ENCODE data around the gene PPP2R2D.

Gene PPP2R2D

GRCh38 chr10:131908151-131908550, 7.3 kb downstream of the PPP2R2D start:
- H2AK5ac ChIP-seq (ENCODE audit: low read depth, low read length), result no peak overlapping the region
- no peak overlapping the region for H3K27ac ChIP-seq (replicated peaks; ENCODE audit: low read length)
- H3K4me2 ChIP-seq (ENCODE audit: insufficient read depth, low read length, poor library complexity, severe bottlenecking), result no peak overlapping the region
- H4K91ac ChIP-seq (ENCODE audit: low read depth, low read length, poor library complexity), result no peak overlapping the region
- H3K4ac ChIP-seq (ENCODE audit: low read length), result no peak overlapping the region
- H3K9me3 ChIP-seq (replicated peaks in 1 of 2; ENCODE audit: control insufficient read depth in 2 of 2, insufficient read depth in 1 of 2, low read depth in 1 of 2, low read length in 2 of 2), result peaks cover 0 to 3% of the 10 kb centered on the region in 2 donors
- H3K79me1 ChIP-seq (ENCODE audit: low read depth, low read length), result peaks cover 9% of the 10 kb centered on the region
- no peak overlapping the region for H2BK120ac ChIP-seq (ENCODE audit: low read depth, low read length)
- no peak overlapping the region for H3K23ac ChIP-seq (ENCODE audit: low read depth, low read length, poor library complexity)
- no peak overlapping the region for H3K18ac ChIP-seq (ENCODE audit: low read length)
- no peak overlapping the region for H2BK15ac ChIP-seq (ENCODE audit: low read length)
- WGBS, 2 donors (ENCODE audit: extremely low coverage in 2 of 2, insufficient read length in 2 of 2, insufficient replicate concordance in 1 of 2), result no CpG with 5 or more reads among the region's 5 CpGs
- no peak for DNase-seq (ENCODE audit: low spot score)
- no peak overlapping the region for H3K14ac ChIP-seq (ENCODE audit: low read length)
- no peak overlapping the region for H4K8ac ChIP-seq (ENCODE audit: low read depth, low read length)
- no peaks in the 10 kb centered on the region for H3K27me3 ChIP-seq (ENCODE audit: control insufficient read depth in 3 of 3, insufficient read depth in 3 of 3, low read depth in 1 of 3, low read length in 3 of 3)
- H3K4me3 ChIP-seq (ENCODE audit: low read length in 2 of 2), result no peak overlapping the region
- no peak overlapping the region for H3K9ac ChIP-seq (ENCODE audit: low read depth, low read length, poor library complexity)
- no peak overlapping the region for H2BK5ac ChIP-seq (ENCODE audit: low read length)
- peaks cover 11 to 74% of the 10 kb centered on the region in 2 donors for H3K36me3 ChIP-seq (replicated peaks in 1 of 2; ENCODE audit: control insufficient read depth in 2 of 2, insufficient read depth in 2 of 2, low read length in 2 of 2)
- H3K4me1 ChIP-seq (ENCODE audit: control insufficient read depth in 2 of 2, insufficient read depth in 1 of 2, low read depth in 1 of 2, low read length in 2 of 2), result no peaks in the 10 kb centered on the region
- no peak overlapping the region for H2BK12ac ChIP-seq (ENCODE audit: low read length)
- no peak overlapping the region for H2AFZ ChIP-seq (ENCODE audit: low read length)

GRCh38 chr10:131909014-131909808, 8.4 kb downstream of the PPP2R2D start:
- Histone ChIP-seq H2BK5ac (ENCODE audit: low read length) (no peak overlapping the region), H3K27ac (replicated peaks; ENCODE audit: low read length) (no peak overlapping the region), H3K9ac (ENCODE audit: low read depth, low read length, poor library complexity) (no peak overlapping the region), H3K23ac (ENCODE audit: low read depth, low read length, poor library complexity) (no peak overlapping the region), H3K27me3 (ENCODE audit: control insufficient read depth in 3 of 3, insufficient read depth in 3 of 3, low read depth in 1 of 3, low read length in 3 of 3) (no peaks in the 10 kb centered on the region), H3K4me3 (ENCODE audit: low read length in 2 of 2) (no peak overlapping the region), H3K4me2 (ENCODE audit: insufficient read depth, low read length, poor library complexity, severe bottlenecking) (no peak overlapping the region), H3K14ac (ENCODE audit: low read length) (no peak overlapping the region), H3K36me3 (replicated peaks in 1 of 2; ENCODE audit: control insufficient read depth in 2 of 2, insufficient read depth in 2 of 2, low read length in 2 of 2) (peaks cover 9 to 69% of the 10 kb centered on the region in 2 donors), H3K4me1 (ENCODE audit: control insufficient read depth in 2 of 2, insufficient read depth in 1 of 2, low read depth in 1 of 2, low read length in 2 of 2) (no peaks in the 10 kb centered on the region), H2AFZ (ENCODE audit: low read length) (no peak overlapping the region), H4K91ac (ENCODE audit: low read depth, low read length, poor library complexity) (no peak overlapping the region), H2BK120ac (ENCODE audit: low read depth, low read length) (no peak overlapping the region), H2AK5ac (ENCODE audit: low read depth, low read length) (no peak overlapping the region), H2BK12ac (ENCODE audit: low read length) (no peak overlapping the region), H4K8ac (ENCODE audit: low read depth, low read length) (no peak overlapping the region), H3K9me3 (replicated peaks in 1 of 2; ENCODE audit: control insufficient read depth in 2 of 2, insufficient read depth in 1 of 2, low read depth in 1 of 2, low read length in 2 of 2) (peaks cover 0 to 3% of the 10 kb centered on the region in 2 donors), H3K18ac (ENCODE audit: low read length) (no peak overlapping the region), H3K79me1 (ENCODE audit: low read depth, low read length) (peaks cover 7% of the 10 kb centered on the region), H2BK15ac (ENCODE audit: low read length) (no peak overlapping the region), H3K4ac (ENCODE audit: low read length) (no peak overlapping the region)
- WGBS, 2 donors (ENCODE audit: extremely low coverage in 2 of 2, insufficient read length in 2 of 2, insufficient replicate concordance in 1 of 2), result no CpG with 5 or more reads among the region's 8 CpGs
- no peak for DNase-seq (ENCODE audit: low spot score)

GRCh38 chr10:131909929-131910328, 9.1 kb downstream of the PPP2R2D start:
- no peak overlapping the region for H3K23ac ChIP-seq (ENCODE audit: low read depth, low read length, poor library complexity)
- H3K9ac ChIP-seq (ENCODE audit: low read depth, low read length, poor library complexity), result no peak overlapping the region
- H2BK12ac ChIP-seq (ENCODE audit: low read length), result no peak overlapping the region
- H2BK15ac ChIP-seq (ENCODE audit: low read length), result no peak overlapping the region
- H3K14ac ChIP-seq (ENCODE audit: low read length), result no peak overlapping the region
- no peak overlapping the region for H4K8ac ChIP-seq (ENCODE audit: low read depth, low read length)
- no peak overlapping the region for H2BK5ac ChIP-seq (ENCODE audit: low read length)
- peaks cover 7% of the 10 kb centered on the region for H3K79me1 ChIP-seq (ENCODE audit: low read depth, low read length)
- H3K9me3 ChIP-seq (replicated peaks in 1 of 2; ENCODE audit: control insufficient read depth in 2 of 2, insufficient read depth in 1 of 2, low read depth in 1 of 2, low read length in 2 of 2), result peaks cover 0 to 3% of the 10 kb centered on the region in 2 donors
- H3K27me3 ChIP-seq (ENCODE audit: control insufficient read depth in 3 of 3, insufficient read depth in 3 of 3, low read depth in 1 of 3, low read length in 3 of 3), result no peaks in the 10 kb centered on the region
- peaks cover 9 to 67% of the 10 kb centered on the region in 2 donors for H3K36me3 ChIP-seq (replicated peaks in 1 of 2; ENCODE audit: control insufficient read depth in 2 of 2, insufficient read depth in 2 of 2, low read length in 2 of 2)
- no peak overlapping the region for H2AFZ ChIP-seq (ENCODE audit: low read length)
- no peak for DNase-seq (ENCODE audit: low spot score)
- H3K18ac ChIP-seq (ENCODE audit: low read length), result no peak overlapping the region
- H4K91ac ChIP-seq (ENCODE audit: low read depth, low read length, poor library complexity), result no peak overlapping the region
- no CpG with 5 or more reads among the region's 11 CpGs for WGBS, 2 donors (ENCODE audit: extremely low coverage in 2 of 2, insufficient read length in 2 of 2, insufficient replicate concordance in 1 of 2)
- no peak overlapping the region for H3K4ac ChIP-seq (ENCODE audit: low read length)
- no peak overlapping the region for H3K27ac ChIP-seq (replicated peaks; ENCODE audit: low read length)
- no peak overlapping the region for H3K4me2 ChIP-seq (ENCODE audit: insufficient read depth, low read length, poor library complexity, severe bottlenecking)
- H2BK120ac ChIP-seq (ENCODE audit: low read depth, low read length), result no peak overlapping the region
- no peak overlapping the region for H3K4me3 ChIP-seq (ENCODE audit: low read length in 2 of 2)
- H2AK5ac ChIP-seq (ENCODE audit: low read depth, low read length), result no peak overlapping the region
- H3K4me1 ChIP-seq (ENCODE audit: control insufficient read depth in 2 of 2, insufficient read depth in 1 of 2, low read depth in 1 of 2, low read length in 2 of 2), result peaks cover 0 to 3% of the 10 kb centered on the region in 2 donors

GRCh38 chr10:131910663-131911314, 10.0 kb downstream of the PPP2R2D start:
- H3K18ac ChIP-seq (ENCODE audit: low read length), result no peak overlapping the region
- H3K23ac ChIP-seq (ENCODE audit: low read depth, low read length, poor library complexity), result no peak overlapping the region
- peaks cover 4 to 58% of the 10 kb centered on the region in 2 donors for H3K36me3 ChIP-seq (replicated peaks in 1 of 2; ENCODE audit: control insufficient read depth in 2 of 2, insufficient read depth in 2 of 2, low read length in 2 of 2)
- H3K79me1 ChIP-seq (ENCODE audit: low read depth, low read length), result peaks cover 7% of the 10 kb centered on the region
- H3K9ac ChIP-seq (ENCODE audit: low read depth, low read length, poor library complexity), result no peak overlapping the region
- no peak overlapping the region for H2BK15ac ChIP-seq (ENCODE audit: low read length)
- no peak overlapping the region for H3K4me3 ChIP-seq (ENCODE audit: low read length in 2 of 2)
- H3K9me3 ChIP-seq (replicated peaks in 1 of 2; ENCODE audit: control insufficient read depth in 2 of 2, insufficient read depth in 1 of 2, low read depth in 1 of 2, low read length in 2 of 2), result peaks cover 0 to 3% of the 10 kb centered on the region in 2 donors
- no peak overlapping the region for H3K14ac ChIP-seq (ENCODE audit: low read length)
- peaks cover 0 to 3% of the 10 kb centered on the region in 2 donors for H3K4me1 ChIP-seq (ENCODE audit: control insufficient read depth in 2 of 2, insufficient read depth in 1 of 2, low read depth in 1 of 2, low read length in 2 of 2)
- no peak overlapping the region for H3K27ac ChIP-seq (replicated peaks; ENCODE audit: low read length)
- no peak overlapping the region for H4K91ac ChIP-seq (ENCODE audit: low read depth, low read length, poor library complexity)
- no peak for DNase-seq (ENCODE audit: low spot score)
- H2BK12ac ChIP-seq (ENCODE audit: low read length), result no peak overlapping the region
- H2AK5ac ChIP-seq (ENCODE audit: low read depth, low read length), result no peak overlapping the region
- no peaks in the 10 kb centered on the region for H3K27me3 ChIP-seq (ENCODE audit: control insufficient read depth in 3 of 3, insufficient read depth in 3 of 3, low read depth in 1 of 3, low read length in 3 of 3)
- no peak overlapping the region for H2BK5ac ChIP-seq (ENCODE audit: low read length)
- H2BK120ac ChIP-seq (ENCODE audit: low read depth, low read length), result no peak overlapping the region
- no peak overlapping the region for H3K4me2 ChIP-seq (ENCODE audit: insufficient read depth, low read length, poor library complexity, severe bottlenecking)
- no peak overlapping the region for H4K8ac ChIP-seq (ENCODE audit: low read depth, low read length)
- H3K4ac ChIP-seq (ENCODE audit: low read length), result no peak overlapping the region
- WGBS, 2 donors (ENCODE audit: extremely low coverage in 2 of 2, insufficient read length in 2 of 2, insufficient replicate concordance in 1 of 2), result no CpG with 5 or more reads among the region's 15 CpGs
- no peak overlapping the region for H2AFZ ChIP-seq (ENCODE audit: low read length)

Measured in neuronal stem cell (in vitro differentiated cells).